ENCODE results near the gene PANK2.
"Not testable (repeated sequence)": the region's sequence is repeated elsewhere in the genome, so short reads cannot be mapped to it uniquely, and the experiment has no call there.

The PANK2 gene

DNA sequence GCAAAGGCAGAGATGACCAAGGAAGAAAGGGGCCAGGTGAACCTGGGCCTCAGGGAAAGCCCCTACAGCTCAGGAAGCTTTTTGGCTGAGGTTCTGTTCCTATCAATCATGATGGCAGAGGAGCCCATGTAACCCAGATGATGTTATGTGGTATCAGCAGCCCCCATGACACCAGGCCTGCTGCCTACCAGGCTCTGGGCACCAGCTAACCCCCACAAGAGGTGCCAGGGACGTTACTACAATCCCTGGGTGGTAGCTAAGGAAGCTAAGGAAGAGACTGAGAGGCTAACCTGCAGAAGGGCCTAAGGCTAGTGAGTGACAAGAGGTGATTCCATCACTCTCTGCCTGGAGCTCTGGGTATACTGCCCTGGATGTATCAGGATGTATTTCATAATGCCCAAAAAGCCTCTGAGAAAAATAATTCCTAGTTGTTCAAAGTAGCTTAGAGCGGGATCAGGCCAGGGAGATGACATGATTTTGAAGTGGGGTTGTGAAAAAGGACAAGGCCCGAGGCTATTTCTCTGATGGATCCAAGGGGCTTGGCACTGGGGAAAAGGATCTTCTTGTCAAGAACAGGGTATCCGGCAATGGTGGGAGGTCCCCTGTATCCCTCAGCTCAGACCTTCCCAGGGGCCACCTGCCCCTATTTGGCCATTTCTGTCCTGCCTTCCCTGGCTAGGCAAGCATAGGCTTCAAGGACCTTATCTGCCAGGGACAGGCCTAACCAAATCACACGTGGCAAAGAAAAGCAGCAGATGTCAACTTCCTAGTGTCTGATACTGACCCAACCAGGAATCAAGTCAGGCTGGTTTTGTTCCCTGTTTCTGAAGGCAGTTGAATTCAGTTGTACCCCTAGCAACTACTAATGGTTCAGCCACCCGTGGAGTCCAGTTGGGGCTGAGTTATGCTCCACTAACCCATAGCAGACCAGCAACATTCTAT lies 41.3 kb downstream of the PANK2 start:
- DNase-seq = no peak

DNA sequence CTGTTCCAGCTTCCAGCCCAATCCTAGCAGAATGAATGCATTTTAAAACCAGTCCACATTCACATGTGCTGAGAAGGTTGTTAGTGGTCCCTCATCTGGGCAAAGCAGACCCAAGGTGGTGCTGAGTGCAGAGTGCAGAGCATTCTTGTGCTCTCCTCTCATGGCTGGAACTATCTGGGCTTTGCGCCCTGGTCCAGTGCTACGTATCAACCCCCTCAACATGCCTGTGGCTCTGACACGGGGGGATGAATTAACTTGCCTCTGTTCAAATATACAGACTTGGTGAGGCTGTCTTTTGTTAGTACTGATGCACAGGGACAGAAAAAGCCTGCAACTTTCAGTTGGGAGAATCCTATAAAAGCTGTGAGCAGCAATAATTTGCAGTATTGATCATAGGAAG lies 42.5 kb downstream of the PANK2 start:
- no peak for DNase-seq

DNA sequence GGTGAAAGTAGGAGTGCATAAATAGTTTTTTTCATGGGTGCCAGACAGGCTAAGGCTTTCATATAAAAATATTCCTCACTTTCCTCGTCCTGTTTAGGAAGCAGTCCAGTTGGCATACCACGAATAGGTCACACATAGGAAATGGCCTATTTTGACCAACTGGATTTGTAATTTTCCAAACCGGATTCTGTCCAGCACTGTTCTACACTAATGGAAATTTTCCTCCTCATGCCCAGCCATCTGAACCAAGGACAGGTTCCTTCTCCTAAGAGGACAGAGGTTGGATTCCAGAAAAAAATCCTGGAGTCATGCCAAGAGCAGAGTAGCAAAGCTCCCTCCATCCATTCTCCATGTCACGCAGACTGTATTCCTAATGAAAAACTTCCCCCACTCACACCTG lies 43.1 kb downstream of the PANK2 start:
- DNase-seq = no peak

DNA sequence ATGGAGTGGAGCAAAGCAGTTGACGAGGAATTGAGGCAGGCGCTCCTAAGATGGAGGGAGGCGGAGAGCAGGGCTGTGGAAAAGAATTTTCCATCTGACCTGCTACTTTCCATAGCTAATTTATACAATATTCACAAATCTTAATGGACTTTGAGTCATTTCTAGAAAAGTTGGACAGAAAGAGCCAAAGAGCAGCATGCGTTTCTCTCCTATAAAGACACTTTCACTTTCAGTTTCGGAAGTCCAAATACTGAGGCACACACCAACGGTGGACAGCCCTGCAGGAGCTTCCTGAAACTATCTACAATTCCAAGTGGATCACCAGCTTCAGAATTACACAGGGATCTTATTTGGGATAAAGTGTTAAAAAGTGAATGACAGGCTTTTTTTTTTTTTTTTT lies 43.5 kb downstream of the PANK2 start:
- no peak for DNase-seq

DNA sequence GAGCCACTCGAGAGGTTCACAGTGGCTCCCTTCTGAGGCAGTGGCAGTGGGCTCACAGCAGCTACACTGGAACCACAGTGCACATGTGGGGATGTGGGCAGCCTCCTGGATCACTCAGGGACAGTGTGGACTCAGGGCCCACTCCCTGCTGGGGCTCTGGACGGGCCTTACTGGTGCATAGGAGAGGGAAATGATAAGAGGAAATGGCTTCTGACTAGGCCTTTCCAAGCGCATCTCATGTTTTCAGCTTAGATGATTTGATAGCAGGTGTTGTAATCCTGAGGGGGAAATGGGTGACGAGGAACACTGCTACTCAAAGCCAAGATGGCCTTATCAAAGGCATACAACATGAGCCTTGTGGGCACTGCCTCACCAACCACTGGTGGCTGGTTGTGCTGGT lies 44.0 kb downstream of the PANK2 start:
- DNase-seq = no peak

DNA sequence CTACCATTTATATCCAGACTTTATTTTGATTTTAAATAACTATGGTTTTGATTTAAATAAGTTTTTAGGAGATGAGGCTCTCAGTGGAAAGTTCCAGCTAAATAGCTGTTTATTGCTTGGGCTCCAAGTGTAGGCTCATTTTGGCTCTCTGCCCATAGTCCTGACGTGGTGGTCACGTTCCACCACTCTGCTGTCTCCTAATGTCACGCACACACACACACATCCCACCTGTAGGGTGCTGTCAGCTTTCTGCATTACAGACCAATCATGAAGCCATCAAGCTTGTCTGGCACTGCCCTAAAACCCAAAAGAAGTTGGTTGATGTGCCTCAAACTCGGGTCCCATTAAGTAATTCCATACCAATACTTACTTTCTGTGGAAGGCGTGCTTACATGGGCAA lies 45.4 kb downstream of the PANK2 start:
- no peak for DNase-seq

DNA sequence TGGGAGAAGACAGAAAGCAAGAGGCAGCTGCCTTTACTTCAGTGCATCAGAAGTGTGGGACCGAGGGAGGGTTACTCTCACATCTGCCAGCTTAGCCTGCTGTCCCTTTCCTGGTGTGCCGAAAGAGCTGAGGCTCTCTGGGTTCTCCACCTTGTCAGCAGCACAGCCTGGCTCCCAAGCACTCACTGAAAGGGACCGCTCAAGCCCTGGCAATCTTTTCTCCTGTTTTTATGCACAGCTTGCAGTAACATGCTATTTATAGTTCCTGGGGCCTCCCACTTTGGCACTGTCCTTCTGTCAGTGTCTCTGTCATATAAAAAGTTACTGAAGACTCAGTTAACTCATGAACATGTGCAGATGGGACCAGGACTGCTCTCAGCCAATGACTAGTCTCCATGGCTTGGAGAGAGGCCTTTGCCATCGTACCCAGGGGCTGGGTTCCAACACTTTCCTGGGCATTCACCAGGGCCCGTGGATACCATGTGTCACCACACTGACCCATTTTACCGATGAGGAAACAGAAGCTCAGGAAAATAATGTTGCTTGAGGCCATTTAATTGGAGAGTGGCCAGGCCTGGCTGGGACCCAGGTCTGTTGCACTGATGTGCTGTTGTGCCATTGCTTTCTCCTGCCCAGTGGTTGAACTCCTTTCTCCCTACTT lies 46.2 kb downstream of the PANK2 start:
- DNase-seq = peak; percentile 63

DNA sequence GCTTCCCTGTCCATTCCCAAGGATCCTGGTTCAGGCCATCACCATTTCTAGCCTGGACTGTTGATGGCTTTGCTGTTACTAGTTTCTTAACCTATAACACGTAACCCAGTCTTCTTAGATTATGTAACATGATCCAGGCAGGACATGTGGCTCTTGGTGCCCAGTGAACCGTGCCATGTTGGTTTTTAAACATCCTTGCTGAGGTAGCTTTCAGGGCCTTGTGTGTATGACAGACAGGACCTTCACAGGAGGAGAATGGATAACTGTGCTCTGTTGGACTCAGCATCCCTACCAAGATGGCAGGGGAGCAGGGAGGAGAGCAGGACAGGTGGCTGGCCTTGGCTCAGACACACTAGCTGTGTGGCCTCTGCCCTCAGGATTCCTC lies 46.8 kb downstream of the PANK2 start:
- no peak for DNase-seq

DNA sequence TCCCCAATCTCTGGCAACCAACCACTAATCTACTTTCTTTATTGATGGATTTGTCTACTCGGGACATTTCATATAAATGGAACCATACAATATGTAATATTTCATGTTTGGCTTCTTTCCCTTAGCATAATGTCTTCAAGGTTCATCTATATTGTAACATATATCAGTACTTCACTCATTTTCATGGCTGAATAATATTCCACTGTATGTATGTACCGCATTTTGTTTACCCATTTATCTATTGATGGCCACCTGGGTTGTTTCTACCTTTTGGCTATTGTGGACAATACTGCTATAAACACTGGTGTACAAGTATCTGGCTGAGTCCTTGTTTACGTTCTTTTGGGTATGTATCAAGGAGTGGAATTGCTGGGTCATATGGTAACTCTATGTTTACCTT lies 48.4 kb downstream of the PANK2 start:
- DNase-seq = no peak

DNA sequence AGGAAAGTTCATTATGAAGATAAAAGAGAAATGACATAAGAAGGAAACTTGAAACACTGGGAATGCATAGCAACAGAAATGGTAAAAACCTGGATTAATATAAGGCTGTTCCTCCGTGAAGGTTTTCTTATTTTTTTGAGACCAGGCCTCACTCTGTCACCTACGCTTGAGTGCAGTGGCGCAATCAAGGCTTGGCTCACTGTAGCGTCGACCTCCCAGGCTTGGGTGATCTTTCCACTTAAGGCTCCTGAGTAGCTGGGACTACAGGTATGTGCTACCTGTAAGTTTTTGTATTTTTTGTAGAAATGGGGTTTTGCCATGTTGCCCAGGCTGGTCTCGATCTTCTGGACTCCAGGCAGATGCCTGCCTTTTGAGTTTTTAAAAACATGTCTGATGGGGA lies 51.7 kb downstream of the PANK2 start:
- DNase-seq = no peak

DNA sequence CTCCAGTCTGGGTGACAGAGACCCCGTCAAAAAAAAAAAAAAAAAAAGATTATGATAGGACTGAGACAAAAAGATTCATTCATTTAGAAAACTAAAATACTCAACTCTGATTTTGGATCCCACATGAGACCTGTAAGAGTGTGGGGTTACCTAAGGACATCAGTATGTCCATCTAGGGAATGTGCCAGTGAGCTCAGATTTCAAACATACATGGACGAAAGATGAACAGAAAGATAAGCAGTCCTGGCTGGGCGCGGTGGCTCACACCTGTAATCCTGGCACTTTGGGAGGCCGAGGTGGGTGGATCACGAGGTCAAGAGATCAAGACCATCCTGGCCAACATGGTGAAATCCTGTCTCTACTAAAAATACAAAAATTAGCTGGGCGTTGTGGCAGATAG lies 57.5 kb downstream of the PANK2 start:
- not testable (repeated sequence) for DNase-seq

DNA sequence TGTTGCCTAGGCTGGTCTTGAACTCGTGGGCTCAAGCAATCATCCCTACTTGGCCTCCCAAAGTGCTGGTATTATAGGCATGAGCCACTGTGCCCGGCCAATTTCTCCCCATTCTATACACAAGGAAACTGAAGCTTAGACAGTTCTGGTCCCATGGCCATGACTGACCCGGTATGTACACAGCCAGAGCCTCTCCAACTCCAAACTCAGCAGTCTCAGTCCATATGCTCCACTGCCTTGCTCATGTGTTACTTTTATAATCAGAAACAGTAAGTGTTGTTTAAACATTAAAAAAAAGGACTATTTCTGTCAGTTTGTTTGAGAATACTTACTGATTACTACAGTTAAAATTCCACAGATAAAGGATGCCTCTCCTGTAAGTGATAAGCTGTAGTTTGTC lies 75.5 kb downstream of the PANK2 start:
- no peak for DNase-seq

DNA sequence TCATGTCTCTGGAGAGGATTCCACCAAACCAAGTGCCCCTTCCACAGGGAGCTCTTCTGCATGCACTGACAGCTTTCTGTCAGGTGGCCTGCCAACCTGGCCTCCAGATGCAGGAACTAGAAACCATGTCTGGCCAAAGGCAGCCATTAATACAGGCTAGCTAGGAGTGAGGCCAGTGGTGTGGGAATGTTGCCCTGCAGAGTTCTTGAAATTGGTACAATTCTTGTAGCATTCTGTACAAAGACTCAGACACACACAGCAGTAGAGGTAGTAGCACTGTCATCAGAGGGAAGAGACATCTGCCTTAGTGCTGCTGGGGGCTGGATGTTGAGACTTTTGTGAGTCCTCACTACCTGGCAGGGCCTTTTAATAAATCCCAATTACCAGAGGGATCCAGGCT lies 77.4 kb downstream of the PANK2 start:
- DNase-seq = no peak

DNA sequence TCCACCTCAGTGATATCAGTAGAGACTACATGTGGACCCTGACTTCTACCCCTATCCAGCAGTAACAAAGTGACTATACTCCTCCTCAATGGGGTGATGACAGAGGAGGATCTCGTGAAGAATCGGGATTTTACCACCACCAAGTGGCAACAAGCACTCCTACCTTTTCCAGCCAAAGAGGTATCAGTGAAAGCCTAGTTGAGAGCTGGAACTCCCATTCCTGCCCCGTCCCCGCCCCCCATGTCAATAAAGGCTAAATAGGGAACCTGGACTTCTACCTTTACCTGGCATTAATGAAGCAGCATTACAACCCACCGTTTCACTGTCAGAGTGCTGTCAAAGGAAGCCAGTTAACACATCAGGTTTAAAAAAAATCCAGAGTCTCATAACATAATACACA lies 80.8 kb downstream of the PANK2 start:
- DNase-seq = no peak

DNA sequence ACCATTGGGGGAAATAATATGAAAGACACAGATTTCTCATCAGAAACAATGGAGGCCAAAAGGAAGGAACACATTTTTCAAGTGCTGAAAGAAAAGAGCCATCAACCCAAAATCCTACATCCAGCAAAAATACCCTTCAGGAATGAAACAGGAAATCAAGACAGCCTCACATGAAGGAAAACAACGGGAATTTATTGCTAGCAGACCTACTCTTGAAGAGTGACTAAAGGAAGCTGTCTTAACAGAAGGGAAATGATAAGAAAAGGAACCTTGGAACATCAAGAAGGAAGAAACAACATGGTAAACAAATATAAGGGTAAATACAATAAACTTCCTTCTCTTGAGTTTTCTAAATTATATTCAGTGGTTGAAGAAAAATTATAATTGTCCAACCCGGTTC lies 82.0 kb downstream of the PANK2 start:
- no peak for DNase-seq

DNA sequence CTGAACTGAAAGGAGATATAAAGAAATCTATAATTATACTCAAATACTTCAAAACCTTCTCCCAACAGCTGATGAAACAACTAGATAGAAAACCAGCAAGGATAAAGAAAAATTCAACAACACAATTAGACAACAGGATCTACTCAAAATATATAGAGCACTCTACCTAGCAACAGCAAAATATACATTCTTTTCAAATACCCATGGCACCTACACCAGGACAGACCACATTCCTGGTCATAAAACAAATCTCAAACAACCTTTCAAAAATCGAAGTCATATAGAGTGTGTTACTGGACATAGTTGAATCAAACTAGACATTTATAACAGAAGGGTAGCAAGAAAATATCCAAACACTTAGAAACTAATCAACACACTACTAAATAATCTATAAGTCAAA lies 83.0 kb downstream of the PANK2 start:
- DNase-seq = no peak

DNA sequence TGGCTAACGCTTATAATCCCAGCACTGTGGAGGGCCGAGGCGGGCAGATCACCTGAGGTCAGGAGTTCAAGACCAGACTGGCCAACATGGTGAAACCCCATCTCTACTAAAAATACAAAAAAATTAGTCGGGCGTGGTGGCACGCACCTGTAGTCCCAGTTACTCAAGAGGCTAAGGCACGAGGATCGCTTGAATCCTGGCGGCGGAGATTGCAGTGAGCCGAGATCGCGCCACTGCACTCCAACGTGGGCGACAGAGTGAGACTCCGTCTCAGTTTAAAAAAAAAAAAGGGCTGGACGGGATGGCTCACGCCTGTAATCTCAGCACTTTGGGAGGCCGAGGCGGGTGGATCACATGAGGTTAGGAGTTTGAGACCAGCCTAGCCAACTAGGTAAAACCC lies 83.4 kb downstream of the PANK2 start:
- DNase-seq = not testable (repeated sequence)

DNA sequence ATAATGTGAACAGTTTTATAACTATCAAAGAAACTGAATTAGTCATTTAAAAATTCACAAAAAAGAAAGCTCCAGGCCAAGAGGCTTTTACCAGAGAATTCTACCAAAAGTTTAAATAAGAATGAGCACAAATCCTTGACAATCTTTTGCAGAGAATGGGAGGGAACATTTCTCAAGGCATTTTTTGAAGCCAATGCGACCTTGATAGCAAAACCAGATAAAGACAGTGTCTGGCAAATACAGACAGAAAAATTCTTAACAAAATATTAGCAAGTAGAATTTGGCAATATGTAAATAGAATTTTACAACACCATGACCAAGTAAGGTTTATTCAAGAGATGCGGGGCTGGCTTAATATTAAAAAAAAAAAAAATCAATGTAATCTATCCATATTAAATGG lies 84.5 kb downstream of the PANK2 start:
- no peak for DNase-seq

DNA sequence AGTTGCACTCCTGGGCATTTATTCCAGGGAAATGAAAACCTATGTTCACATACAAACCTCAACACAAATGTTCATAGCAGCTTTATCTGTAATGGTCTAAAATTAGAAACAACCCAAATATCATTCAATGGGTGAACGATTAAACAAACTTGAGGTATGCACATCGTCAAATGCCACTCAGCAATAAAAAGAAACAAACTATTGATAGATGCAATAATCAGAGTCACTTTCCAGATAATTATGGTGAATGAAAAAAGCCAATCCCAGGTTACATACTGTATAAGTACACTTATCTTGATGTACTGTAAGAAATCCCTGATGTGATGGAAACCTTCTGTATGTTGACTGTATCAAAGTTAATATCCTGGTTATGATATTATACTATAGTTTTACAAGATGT lies 87.3 kb downstream of the PANK2 start:
- no peak for DNase-seq
